RPMI7951 (cell line): ENCODE results near the gene VTCN1. TPM values are rescaled to one million over a fixed set of nuclear protein-coding genes. Genes with fewer than 3 reads are reported as not detected.
A peak's percentile ranks its signal among the peaks of the same experiment; 100 is the strongest.

Experiments
- DNase-seq: peaks from one replicate; pipeline ENCODE4 v3.0.0-alpha.2; 2012; ENCODE audit warnings: low read depth
- total RNA-seq: library from RNA; depleted of rRNA; stranded (reverse); fragments of >200 nt; shearing (Covaris generic); gene quantifications from 2 replicates; pipeline ENCODE4 v1.2.3, GENCODE V29; 2014

Gene VTCN1
- total RNA-seq, 1 experiment from 2014 or later: not detected

GRCh38 chr1:117209094-117209493, 1.6 kb downstream of the VTCN1 start:
- DNase-seq: no peak

DNA sequence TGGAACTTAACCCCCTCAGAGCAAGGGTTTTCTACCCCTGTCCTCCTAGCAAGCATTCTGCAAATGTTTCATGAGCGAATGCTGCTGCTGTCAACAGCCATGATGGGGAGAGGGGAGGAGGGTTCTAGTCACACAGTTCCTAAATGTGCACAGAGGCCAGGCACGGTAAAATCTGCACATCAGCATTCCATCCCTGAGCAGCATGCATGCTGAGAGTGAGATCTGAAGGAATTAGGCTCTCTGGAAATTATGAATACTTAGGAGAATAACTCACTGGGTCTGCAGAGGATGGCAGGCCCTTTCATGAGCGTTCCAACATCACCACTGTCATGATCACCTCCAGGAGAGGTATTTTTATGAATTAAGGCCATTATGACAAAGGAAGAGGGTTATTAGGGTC, 2.1 kb downstream of the VTCN1 start:
- DNase-seq: no peak

GRCh38 chr1:117205368-117205767, 5.4 kb downstream of the VTCN1 start:
- DNase-seq: no peak

DNA sequence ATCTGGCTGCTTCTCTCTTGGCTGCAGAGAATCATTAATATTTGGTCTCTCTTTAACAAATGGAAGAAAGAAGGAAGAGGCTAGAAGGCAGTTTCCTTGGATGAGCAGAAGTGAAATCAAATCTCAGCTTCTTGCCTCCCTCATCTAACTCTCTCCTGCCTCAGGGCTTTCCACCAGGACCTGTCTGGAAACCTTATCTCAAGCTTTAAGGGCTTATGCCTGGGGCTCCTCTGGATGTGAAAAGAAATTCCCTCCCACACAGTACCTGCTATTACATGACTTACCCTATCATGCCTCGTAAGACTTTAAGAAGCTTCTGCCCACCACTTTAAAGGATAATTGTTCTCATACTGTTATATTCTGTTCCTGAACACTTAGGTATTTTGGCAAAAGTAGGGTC, 8.9 kb downstream of the VTCN1 start:
- no peak for DNase-seq

- no peak for DNase-seq
These were observed 12.6 kb downstream of the VTCN1 start for GRCh38 chr1:117198097-117198496.

DNA sequence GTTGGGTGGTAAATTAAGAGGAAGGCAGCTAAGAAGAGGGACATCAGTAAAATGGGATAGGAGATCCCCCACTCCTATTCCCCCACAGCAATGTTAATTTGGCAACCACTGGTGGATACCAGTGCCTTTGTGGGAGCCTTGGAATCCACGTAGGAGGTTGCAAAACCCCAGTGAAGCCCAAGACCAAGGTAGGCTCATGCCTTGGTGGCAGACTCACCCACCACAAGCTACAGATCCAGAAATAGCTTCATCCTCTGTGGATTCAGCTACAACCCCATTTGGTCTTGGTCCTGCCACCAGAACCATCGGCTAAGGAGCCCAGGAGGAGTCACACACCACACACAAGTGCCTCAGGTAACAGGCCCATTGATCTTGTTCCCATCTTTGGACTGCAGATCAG, 21.0 kb downstream of the VTCN1 start:
- no peak for DNase-seq

DNA sequence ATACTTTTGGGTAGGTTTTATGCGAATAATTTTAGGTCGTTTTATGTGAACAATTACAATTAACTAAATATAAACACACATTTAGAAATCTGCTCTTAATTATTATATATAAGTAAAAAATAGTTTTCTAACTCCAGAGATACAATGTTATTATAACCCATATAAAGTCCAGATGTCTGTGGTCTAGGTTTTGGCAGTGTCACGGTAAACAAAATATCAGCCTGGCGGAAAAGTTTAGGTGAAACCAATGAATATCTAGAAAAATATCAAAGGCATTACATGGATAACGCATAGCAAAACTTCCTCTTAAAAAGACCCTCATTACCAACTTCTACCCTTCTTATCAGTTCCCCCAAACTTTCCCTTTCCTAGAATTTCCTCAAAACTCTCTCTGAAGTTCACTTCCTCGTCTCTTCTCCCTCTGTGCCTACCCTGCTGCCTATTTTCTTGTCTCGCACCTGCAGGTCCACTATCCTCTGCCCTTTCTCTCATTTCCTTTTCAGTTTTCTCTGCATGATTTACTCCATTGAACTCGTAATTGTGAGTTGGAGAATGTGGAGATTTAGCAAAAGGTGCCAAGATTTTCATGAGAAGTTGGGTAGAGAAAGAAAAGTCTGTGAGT, 21.8 kb downstream of the VTCN1 start:
- DNase-seq: no peak

DNA sequence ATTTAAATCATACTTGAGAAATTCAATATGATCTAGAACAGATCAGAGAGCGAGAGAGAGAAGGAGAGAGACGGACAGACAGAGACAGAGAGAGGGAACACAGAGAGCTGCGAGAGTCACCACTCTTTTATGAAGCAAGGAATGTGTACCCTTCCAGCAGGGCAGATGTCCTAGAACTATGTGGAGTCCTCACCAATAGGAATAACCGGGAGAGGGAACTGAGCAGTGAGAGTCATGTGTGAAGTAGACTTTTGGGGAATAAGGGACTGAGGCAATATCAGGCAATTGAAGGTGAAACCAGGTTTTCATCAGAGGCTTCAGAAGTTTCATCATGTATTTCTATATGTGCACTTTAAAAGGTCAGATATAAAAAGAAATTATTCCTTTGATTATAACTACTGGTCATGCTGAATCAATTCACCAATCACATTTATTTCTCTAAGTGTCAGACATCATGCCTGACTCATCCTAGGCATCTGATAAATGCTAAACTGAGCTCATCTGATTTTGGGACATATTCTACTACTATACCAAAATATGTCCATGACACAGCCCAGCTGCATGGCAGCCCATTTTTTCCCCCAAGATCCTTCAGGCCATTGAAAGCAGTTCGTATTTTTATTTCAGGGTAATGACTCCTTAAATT, 22.4 kb downstream of the VTCN1 start:
- no peak for DNase-seq

DNA sequence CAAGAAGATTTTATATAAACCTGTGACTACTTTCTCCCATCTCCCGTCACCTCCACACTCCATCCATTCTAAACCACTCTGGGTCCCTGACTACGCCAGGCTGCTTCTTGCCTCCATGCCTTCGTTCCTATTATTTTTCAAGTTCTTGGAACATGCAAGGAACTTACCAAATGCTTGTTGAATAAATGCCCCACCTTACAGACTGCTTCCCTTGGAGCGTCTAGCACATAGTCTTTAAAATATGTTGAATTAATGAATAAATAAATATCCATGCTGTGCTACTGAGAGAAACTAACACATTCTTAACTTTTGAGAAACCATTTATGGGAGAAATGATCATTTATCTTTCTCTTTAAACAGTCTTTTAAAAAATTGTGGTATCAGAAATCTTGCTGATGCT, 27.6 kb downstream of the VTCN1 start:
- no peak for DNase-seq

- DNase-seq: no peak
These were observed 28.4 kb downstream of the VTCN1 start for GRCh38 chr1:117182319-117182718.

DNA sequence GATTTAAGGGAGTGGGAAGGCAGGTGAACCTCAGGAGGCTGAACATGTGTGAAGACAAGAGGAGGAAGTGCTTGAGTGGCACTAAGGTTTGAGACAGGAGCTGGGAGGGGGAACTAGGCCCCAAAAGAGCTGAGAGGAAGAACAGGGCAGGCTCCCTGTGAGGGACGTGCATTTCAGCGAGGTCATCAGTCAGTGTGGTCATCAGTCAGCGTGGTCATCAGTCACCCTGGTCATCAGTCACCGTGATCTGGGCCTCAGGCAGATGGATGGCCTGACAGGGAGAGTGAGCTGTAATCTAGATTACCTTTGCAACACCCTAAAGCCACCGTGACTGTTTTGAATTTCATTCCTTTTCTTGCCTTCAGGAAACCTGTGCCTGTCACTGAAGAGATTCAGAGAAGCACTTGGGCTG, 29.1 kb downstream of the VTCN1 start:
- DNase-seq: no peak

DNA sequence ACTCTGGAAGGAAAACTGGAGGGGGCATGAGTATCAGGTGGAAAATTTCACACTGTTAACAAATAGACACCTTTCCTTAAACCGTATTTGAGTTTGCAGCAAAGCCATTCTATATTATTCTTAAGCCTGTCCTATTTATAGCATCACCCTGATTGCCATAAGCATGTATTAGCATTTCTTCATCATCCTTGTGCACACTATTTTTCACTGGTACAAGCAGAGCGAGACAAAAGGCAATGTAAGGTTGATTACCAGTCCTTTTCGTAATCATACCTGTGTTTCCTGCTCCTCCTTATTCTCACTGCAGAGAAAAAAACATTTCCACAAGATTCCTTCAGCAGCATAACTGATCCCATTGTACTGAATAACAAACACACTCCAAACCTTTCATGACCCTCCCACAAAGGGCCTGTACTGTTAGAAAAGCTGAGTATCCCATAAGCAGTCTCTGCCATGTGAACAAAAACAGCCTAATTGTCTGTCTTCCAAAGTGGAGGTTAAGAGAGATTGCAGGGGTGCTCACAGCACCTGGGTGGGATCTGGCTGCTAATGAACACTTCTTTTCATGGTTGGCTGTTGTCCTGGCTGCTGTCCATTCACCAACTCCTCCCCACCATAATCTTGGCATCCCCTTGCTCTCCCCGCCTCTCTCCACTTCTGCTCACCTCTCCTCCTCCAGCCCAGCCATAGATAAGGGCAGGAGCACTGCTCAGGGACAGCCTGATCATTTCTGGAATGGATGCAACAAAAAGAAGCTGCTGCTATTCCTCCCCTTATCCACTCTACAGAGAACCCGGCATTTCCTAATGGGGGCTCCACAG, 30.4 kb downstream of the VTCN1 start:
- DNase-seq: no peak

- DNase-seq: no peak
These were observed 31.3 kb downstream of the VTCN1 start for GRCh38 chr1:117179471-117179870.

GRCh38 chr1:117178756-117179155, 32.0 kb downstream of the VTCN1 start:
- DNase-seq: no peak

- DNase-seq: no peak
These were observed 33.4 kb downstream of the VTCN1 start for GRCh38 chr1:117177376-117177775.

DNA sequence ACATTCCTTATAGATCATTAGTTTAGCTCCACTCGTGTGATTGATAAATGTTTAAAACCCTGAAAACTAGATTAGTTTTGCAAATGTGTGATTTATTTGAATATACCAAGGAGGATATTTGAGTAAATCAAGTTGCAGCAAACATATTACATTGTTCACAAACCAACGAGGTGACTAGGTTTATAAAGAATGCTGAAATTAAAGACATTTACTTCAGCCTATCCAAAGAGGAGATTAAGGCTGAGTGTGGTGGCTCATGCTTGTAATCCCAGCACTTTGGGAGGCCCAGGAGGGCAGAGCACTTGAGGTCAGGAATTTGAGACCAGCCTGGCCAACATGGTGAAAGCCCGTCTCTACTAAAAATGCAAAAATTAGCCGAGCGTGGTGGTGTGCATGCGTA, 34.1 kb downstream of the VTCN1 start:
- DNase-seq: no peak

DNA sequence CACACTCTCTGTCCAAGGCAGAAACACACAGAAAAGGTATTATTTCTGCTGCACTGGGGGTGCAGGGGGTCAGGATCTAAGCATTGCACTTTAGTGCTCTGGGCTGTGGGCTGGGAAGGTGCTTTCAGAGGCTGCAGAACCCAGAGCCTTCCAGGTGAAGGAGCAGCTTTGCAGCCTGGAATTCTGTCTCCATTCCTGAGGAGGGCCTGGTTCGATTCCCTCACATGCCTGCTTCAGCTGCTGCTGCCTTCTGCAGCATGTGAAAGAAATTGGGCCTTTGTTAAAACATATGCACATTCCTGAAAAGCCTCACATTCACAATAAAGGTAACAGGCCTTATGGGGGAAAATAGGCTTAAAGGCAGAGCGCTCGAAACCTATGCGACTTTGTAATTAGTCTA, 35.9 kb downstream of the VTCN1 start:
- DNase-seq: no peak

- DNase-seq: no peak
These were observed 37.0 kb downstream of the VTCN1 start for GRCh38 chr1:117173691-117174090.

- no peak for DNase-seq
These were observed 37.7 kb downstream of the VTCN1 start for GRCh38 chr1:117173006-117173405.

GRCh38 chr1:117171900-117172511, 38.7 kb downstream of the VTCN1 start:
- DNase-seq: peak; percentile 65

GRCh38 chr1:117169871-117170596, 40.7 kb downstream of the VTCN1 start:
- no peak for DNase-seq

DNA sequence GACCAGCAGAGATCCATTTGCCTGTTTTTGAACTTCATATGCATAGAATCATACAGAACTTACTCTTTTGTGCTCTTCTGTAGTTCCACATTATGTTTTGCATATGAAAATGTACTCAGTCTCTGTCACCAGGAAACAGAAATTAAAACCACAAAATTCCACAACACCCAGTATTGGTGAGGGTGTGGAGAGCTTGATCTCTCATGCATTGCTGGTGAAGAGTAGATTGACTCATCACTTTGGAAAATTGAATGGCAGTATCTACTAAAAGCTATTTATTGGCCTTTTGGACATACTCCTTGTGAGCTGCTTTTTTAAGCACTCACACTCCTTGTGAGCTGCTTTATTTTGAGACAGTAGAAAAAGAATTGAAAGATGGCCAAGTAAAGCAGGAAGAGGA, 43.3 kb downstream of the VTCN1 start:
- DNase-seq: no peak
